ENCODE results near the gene SRP72. TPM values are rescaled to one million over a fixed set of nuclear protein-coding genes. Genes with fewer than 3 reads are reported as not detected.

Gene SRP72
- total RNA-seq, 1 experiment from 2014 or later = 138 TPM

GRCh38 chr4:56435140-56435926 is 32.1 kb upstream of the SRP72 start, which contains the start of gene PPAT (continued):
- TF ChIP-seq AR (CRISPR knock-in tag; IDR thresholded peaks at IDR 0.05) (no peak), KAT7 (CRISPR knock-in tag; IDR thresholded peaks at IDR 0.05; ENCODE audit: borderline replicate concordance) (no peak; the same call in 1 of the 2 replicates), ZNF121 (CRISPR knock-in tag; IDR thresholded peaks at IDR 0.05) (no peak), ELF4 (CRISPR knock-in tag; IDR thresholded peaks at IDR 0.05; ENCODE audit: low read depth) (no peak), ZBTB43 (CRISPR knock-in tag; IDR thresholded peaks at IDR 0.05) (0 out of 2 replicates have a peak, but pooled peaks have one; percentile 37), ZNF396 (CRISPR knock-in tag; IDR thresholded peaks at IDR 0.05; ENCODE audit: borderline replicate concordance) (no peak), GTF2I (CRISPR knock-in tag; conservative IDR thresholded peaks at IDR 0.05) (no peak), HMGA2 (CRISPR knock-in tag; IDR thresholded peaks at IDR 0.05) (no peak), TEAD4 (CRISPR knock-in tag; IDR thresholded peaks at IDR 0.05) (no peak), NR3C1 (CRISPR knock-in tag; conservative IDR thresholded peaks at IDR 0.05; ENCODE audit: low read depth) (no peak), ZNF263 (CRISPR knock-in tag; IDR thresholded peaks at IDR 0.05; ENCODE audit: low read depth) (no peak), FOXP4 (CRISPR knock-in tag; IDR thresholded peaks at IDR 0.05) (0 out of 2 replicates have a peak, but pooled peaks have one; percentile 13), SOX15 (CRISPR knock-in tag; IDR thresholded peaks at IDR 0.05) (no peak), ZNF219 (CRISPR knock-in tag; IDR thresholded peaks at IDR 0.05; ENCODE audit: borderline replicate concordance) (no peak), MAX (CRISPR knock-in tag; IDR thresholded peaks at IDR 0.05) (peak; percentile 97), STAT6 (CRISPR knock-in tag; conservative IDR thresholded peaks at IDR 0.05; ENCODE audit: low read depth) (no peak), JUN (CRISPR knock-in tag; IDR thresholded peaks at IDR 0.05) (no peak), AFF4 (CRISPR knock-in tag; IDR thresholded peaks at IDR 0.05; ENCODE audit: borderline replicate concordance) (no peak)

Measured in WTC11 (cell line).